Caco-2 (cell line): ENCODE measurements around the gene RPRD1A. TPM values are rescaled to one million over a fixed set of nuclear protein-coding genes. Genes with fewer than 3 reads are reported as not detected.

Experiments
- BruUV-seq: library from RNA; stranded (reverse); fragments of 400-500 nt; replicated peaks from 2 replicates; lab custom pipeline; 2021; lab: Mats Ljungman, UMichigan
- CTCF ChIA-PET: fragments of 300-600 bp; sonication (Branson Sonifier 250); formaldehyde crosslinking; loops from one replicate; lab custom pipeline; 2022; ENCODE audit warnings: antibody characterized with exemption; lab: Charles Lee
- POLR2A ChIA-PET: fragments of 300-600 bp; sonication (Branson Sonifier 250); formaldehyde crosslinking; loops from one replicate; lab custom pipeline; 2022; ENCODE audit warnings: antibody characterized with exemption; lab: Charles Lee
- DNase-seq, 2 experiments: peaks; one replicate each; pipeline versions ENCODE4 v3.0.0 to v3.0.0-alpha.2; 2020 to 2022
- H3K27me3 ChIP-seq: replicated peaks from 2 replicates; pipeline ENCODE4 v1.6.0; 2011; ENCODE audit warnings: low read length; ENCODE audit not compliant: control insufficient read depth, insufficient read depth
- H3K36me3 ChIP-seq: 2 replicates; pipeline ENCODE4 v1.5.1; 2011; ENCODE audit warnings: low read length; ENCODE audit not compliant: control insufficient read depth, insufficient read depth
- H3K4me1 ChIP-seq: fragments of 250-450 bp; sonication (Bioruptor Pico); 2 replicates; pipeline ENCODE4 v1.5.1; 2020; ENCODE audit warnings: mild to moderate bottlenecking
- H3K4me3 ChIP-seq: 2 replicates; pipeline ENCODE4 v1.5.1; 2011; ENCODE audit warnings: low read depth, mild to moderate bottlenecking, control low read depth, low read length
- H3K9me3 ChIP-seq: fragments of 250-450 bp; sonication (Bioruptor Pico); 2 replicates; pipeline ENCODE4 v1.5.1; 2020; ENCODE audit warnings: mild to moderate bottlenecking, moderate library complexity
- H3K27ac Mint-ChIP-seq: one replicate; pipeline ENCODE4 v1.8.0; 2022; ENCODE audit warnings: mixed read lengths; ENCODE audit not compliant: unreplicated experiment
- H3K27me3 Mint-ChIP-seq: one replicate; pipeline ENCODE4 v1.8.0; 2022; ENCODE audit warnings: mixed read lengths; ENCODE audit not compliant: insufficient read depth, unreplicated experiment
- H3K36me3 Mint-ChIP-seq: one replicate; pipeline ENCODE4 v1.8.0; 2022; ENCODE audit warnings: mild to moderate bottlenecking, mixed read lengths; ENCODE audit not compliant: insufficient read depth, unreplicated experiment
- H3K4me1 Mint-ChIP-seq: one replicate; pipeline ENCODE4 v1.8.0; 2022; ENCODE audit warnings: low read depth, mixed read lengths; ENCODE audit not compliant: unreplicated experiment
- H3K4me3 Mint-ChIP-seq: one replicate; pipeline ENCODE4 v1.8.0; 2022; ENCODE audit warnings: mild to moderate bottlenecking, moderate library complexity, mixed read lengths; ENCODE audit not compliant: unreplicated experiment
- H3K9me3 Mint-ChIP-seq: one replicate; pipeline ENCODE4 v1.8.0; 2022; ENCODE audit warnings: mixed read lengths; ENCODE audit not compliant: unreplicated experiment
- intact Hi-C: fragments of 100-400 bp; cut with micrococcal nuclease; formaldehyde crosslinking; loops from one replicate; pipeline ENCODE4 v1.10.0; 2022; ENCODE audit not compliant: unreplicated experiment
- total RNA-seq: library from RNA; stranded (reverse); gene quantifications from 2 replicates; pipeline ENCODE4 v1.2.3, GENCODE V29; 2022
- TF ChIP-seq, protein P1 (sequence below), 2 experiments: fragments of 200-600 bp in 1 of 2; IDR thresholded peaks; 1 replicate in 1 of 2; 2 replicates in 1 of 2; pipeline versions ENCODE4 v1.5.1 to v1.8.0; 2011 to 2022; ENCODE audit warnings: antibody characterized with exemption in 1 of 2, control low read depth in 1 of 2, inconsistent platforms in 1 of 2, low read depth in 1 of 2, low read length in 1 of 2, mild to moderate bottlenecking in 1 of 2, moderate library complexity in 1 of 2; ENCODE audit not compliant: insufficient read depth in 1 of 2, severe bottlenecking in 1 of 2, unreplicated experiment in 1 of 2

RPRD1A gene
- total RNA-seq, 1 experiment from 2014 or later, result 18.9 TPM

DNA sequence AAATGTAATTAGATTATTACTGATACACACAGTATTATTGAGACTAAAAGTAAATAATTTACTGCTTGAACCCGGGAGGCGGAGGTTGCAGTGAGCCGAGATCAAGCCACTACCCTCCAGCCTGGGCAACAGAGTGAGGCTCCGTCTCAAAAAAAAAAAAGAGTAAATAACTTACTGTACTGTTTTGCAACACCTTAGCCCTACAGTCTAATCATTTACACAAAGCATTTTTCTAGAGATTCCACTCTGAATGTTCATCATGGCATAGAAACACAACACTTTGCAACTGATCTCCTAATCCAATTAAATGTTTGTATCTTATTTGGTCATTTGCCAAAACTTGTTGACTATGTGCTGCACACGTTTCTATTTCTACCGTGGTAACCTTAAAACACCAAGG lies 118.3 kb downstream of the RPRD1A start:
- Mint-ChIP-seq H3K27me3 (no peaks in the 10 kb centered on the region), H3K4me1 (no peaks in the 10 kb centered on the region), H3K9me3 (no peaks in the 10 kb centered on the region), H3K36me3 (no peaks in the 10 kb centered on the region), H3K4me3 (no peak overlapping the region), H3K27ac (no peak overlapping the region)
- no peaks in the 10 kb centered on the region for H3K9me3 ChIP-seq
- no peaks in the 10 kb centered on the region for H3K36me3 ChIP-seq
- H3K4me3 ChIP-seq, result no peak overlapping the region
- H3K4me1 ChIP-seq, result no peaks in the 10 kb centered on the region
- ChIA-PET CTCF (no interaction called here), POLR2A (no interaction called here)
- DNase-seq, result no peak
- intact Hi-C loops, result no loop called here
- TF ChIP-seq, protein P1, sequence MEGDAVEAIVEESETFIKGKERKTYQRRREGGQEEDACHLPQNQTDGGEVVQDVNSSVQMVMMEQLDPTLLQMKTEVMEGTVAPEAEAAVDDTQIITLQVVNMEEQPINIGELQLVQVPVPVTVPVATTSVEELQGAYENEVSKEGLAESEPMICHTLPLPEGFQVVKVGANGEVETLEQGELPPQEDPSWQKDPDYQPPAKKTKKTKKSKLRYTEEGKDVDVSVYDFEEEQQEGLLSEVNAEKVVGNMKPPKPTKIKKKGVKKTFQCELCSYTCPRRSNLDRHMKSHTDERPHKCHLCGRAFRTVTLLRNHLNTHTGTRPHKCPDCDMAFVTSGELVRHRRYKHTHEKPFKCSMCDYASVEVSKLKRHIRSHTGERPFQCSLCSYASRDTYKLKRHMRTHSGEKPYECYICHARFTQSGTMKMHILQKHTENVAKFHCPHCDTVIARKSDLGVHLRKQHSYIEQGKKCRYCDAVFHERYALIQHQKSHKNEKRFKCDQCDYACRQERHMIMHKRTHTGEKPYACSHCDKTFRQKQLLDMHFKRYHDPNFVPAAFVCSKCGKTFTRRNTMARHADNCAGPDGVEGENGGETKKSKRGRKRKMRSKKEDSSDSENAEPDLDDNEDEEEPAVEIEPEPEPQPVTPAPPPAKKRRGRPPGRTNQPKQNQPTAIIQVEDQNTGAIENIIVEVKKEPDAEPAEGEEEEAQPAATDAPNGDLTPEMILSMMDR (IDR thresholded peaks at IDR 0.05; ENCODE audit: insufficient read depth in 1 of 2, low read depth in 1 of 2, low read length in 1 of 2, severe bottlenecking in 1 of 2, unreplicated experiment in 1 of 2), result no peak
- BruUV-seq, result no TSS peak
- no peaks in the 10 kb centered on the region for H3K27me3 ChIP-seq

DNA sequence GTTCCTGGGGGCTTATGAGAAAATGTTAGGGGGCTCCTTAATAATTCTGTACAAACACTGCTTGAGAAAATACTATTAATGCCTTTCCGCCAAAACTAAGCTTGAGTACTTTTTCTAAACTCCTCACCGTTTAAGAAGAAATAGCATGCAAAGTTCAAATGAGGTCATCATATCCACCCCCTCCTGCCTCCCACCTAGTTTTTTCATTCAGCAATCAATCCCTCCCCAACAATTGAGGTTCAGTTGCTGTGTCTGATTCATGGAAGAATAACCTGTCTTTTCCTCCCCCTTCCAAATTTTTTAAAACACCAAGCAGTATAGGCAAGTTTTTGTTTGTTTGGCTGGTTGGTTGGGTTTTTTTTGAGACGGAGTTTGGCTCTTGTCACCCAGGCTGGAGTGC lies 119.3 kb downstream of the RPRD1A start:
- POLR2A ChIA-PET, result no interaction called here
- no peaks in the 10 kb centered on the region for H3K9me3 Mint-ChIP-seq
- Histone ChIP-seq H3K4me3 (no peak overlapping the region), H3K4me1 (no peaks in the 10 kb centered on the region), H3K27me3 (no peaks in the 10 kb centered on the region), H3K36me3 (no peaks in the 10 kb centered on the region), H3K9me3 (no peaks in the 10 kb centered on the region)
- no peak for DNase-seq
- no peaks in the 10 kb centered on the region for H3K36me3 Mint-ChIP-seq
- no TSS peak for BruUV-seq
- TF ChIP-seq, protein P1 (IDR thresholded peaks at IDR 0.05; ENCODE audit: insufficient read depth in 1 of 2, low read depth in 1 of 2, low read length in 1 of 2, severe bottlenecking in 1 of 2, unreplicated experiment in 1 of 2), result no peak
- no peaks in the 10 kb centered on the region for H3K4me1 Mint-ChIP-seq
- H3K27ac Mint-ChIP-seq, result no peak overlapping the region
- H3K4me3 Mint-ChIP-seq, result no peak overlapping the region
- CTCF ChIA-PET, result no interaction called here
- intact Hi-C loops, result no loop called here
- H3K27me3 Mint-ChIP-seq, result no peaks in the 10 kb centered on the region

DNA sequence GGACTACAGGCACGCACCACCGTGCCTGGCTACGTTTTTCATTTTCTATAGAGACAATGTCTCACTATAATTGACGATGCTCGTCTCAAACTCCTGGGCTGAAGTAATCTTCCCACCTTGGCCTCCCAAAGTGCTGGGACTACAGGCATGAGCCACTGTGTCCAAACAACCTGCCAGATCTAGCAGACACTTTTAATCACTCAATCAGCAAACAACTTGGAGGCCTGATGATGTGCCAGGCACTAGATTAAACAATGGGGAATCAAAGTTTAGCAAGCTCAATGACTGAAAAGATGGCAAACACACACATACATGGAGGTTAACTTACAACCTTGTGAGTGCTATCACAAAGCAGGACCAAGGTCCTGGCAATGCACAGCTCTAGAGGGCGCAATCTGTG lies 124.7 kb downstream of the RPRD1A start:
- intact Hi-C loops, result no loop called here
- no peaks in the 10 kb centered on the region for H3K9me3 Mint-ChIP-seq
- Histone ChIP-seq H3K4me1 (no peaks in the 10 kb centered on the region), H3K36me3 (no peaks in the 10 kb centered on the region), H3K9me3 (no peaks in the 10 kb centered on the region), H3K4me3 (no peak overlapping the region), H3K27me3 (no peaks in the 10 kb centered on the region)
- H3K36me3 Mint-ChIP-seq, result no peaks in the 10 kb centered on the region
- no TSS peak for BruUV-seq
- DNase-seq, result no peak
- H3K4me1 Mint-ChIP-seq, result no peaks in the 10 kb centered on the region
- no peak overlapping the region for H3K4me3 Mint-ChIP-seq
- TF ChIP-seq, protein P1 (IDR thresholded peaks at IDR 0.05; ENCODE audit: insufficient read depth in 1 of 2, low read depth in 1 of 2, low read length in 1 of 2, severe bottlenecking in 1 of 2, unreplicated experiment in 1 of 2), result no peak
- ChIA-PET POLR2A (no interaction called here), CTCF (no interaction called here)
- no peak overlapping the region for H3K27ac Mint-ChIP-seq
- H3K27me3 Mint-ChIP-seq, result no peaks in the 10 kb centered on the region
